ENCODE data around the gene LIPJ.

Gene LIPJ

DNA sequence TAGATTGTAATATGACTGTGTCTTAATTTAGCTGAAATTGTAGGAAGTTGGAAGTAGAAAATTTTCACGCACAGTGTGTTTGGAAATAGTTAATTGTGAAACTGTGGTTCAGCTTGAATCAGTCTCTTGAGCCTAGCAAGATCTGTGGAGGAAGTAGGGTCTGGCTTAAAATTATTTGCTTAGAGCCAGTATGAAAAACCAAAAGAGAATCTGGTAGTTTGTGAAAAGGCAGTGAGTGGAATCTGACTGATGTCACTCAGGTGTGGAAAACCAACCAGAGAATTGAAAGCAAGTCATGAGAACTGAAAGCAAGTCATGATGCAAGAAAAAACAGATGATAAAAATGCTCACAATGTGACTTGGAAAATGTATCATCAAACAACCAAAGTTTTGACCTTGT, 11.5 kb downstream of the LIPJ start:
- Histone ChIP-seq H3K4me3 (ENCODE audit: low read depth, low read length) (no peak overlapping the region), H3K9ac (ENCODE audit: low read depth, low read length) (no peak overlapping the region), H3K27ac (ENCODE audit: low read depth, low read length) (no peak overlapping the region)

DNA sequence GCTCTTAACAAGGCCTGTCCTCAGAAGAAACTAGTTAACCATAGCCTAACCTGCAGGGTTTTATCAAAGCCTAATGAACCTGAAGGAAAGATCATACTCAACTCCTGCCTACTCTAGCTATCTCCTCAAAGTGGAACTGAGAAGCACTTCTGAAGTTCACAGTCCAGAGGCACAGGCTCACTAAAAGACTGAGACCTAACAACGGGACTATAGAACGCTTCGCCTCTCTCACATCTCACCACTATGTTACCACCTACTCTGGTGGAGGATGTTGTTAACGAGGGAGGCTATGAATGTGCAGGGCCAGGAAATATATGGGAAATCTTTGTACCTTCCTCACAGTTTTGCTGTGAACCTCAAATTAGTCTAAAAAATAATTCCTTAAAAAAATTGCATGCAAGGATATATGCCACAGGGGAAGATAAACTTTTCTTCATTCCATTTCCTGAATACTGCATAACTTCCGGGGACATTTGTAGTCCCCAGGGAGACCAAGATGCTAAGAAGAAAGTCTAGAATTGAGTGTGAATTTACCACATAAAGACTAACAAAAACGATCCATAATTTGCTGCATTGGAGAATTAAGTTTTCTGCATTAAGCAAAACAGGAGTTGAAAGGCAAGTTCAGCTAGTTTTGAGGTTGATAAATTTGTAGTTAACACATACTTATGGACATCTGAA, 21.6 kb downstream of the LIPJ start:
- no peak overlapping the region for H3K4me3 ChIP-seq (ENCODE audit: low read depth, low read length)
- no peak overlapping the region for H3K27ac ChIP-seq (ENCODE audit: low read depth, low read length)
- no peaks in the 10 kb centered on the region for H3K4me1 ChIP-seq (ENCODE audit: control insufficient read depth, insufficient read depth, low read length)
- H3K9ac ChIP-seq (ENCODE audit: low read depth, low read length) = no peak overlapping the region
- H3K9me3 ChIP-seq (ENCODE audit: control insufficient read depth, insufficient read depth, low read length) = no peaks in the 10 kb centered on the region
- no peaks in the 10 kb centered on the region for H3K36me3 ChIP-seq (ENCODE audit: control insufficient read depth, insufficient read depth, low read length)
- no peaks in the 10 kb centered on the region for H3K27me3 ChIP-seq (ENCODE audit: control insufficient read depth, insufficient read depth, low read length)

More for the DNA sequence above, 11.5 kb downstream of the LIPJ start:
- Histone ChIP-seq H3K36me3 (ENCODE audit: control insufficient read depth, insufficient read depth, low read length) (no peaks in the 10 kb centered on the region), H3K9me3 (ENCODE audit: control insufficient read depth, insufficient read depth, low read length) (no peaks in the 10 kb centered on the region), H3K27me3 (ENCODE audit: control insufficient read depth, insufficient read depth, low read length) (peaks cover 1% of the 10 kb centered on the region; the same call in 1 of the 2 replicates), H3K4me1 (ENCODE audit: control insufficient read depth, insufficient read depth, low read length) (no peaks in the 10 kb centered on the region)

DNA sequence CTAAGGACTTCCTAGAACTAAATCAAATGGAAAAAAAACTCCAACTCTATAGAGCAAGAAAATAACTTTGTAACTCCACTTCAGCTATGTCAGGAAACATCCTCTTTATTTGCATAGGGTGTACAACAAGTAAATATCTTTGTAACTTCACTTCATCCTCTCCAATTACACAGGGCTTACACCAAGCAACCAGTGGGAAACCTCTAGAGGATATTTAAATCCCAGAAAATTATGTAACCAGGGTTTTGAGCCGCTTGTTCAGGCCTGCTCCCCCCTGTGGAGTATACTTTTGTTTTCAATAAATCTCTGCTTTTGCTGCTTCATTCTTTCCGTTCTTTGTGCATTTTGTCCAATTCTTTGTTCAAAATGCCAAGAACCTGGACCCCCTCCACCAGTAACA, 22.2 kb downstream of the LIPJ start:
- H3K27ac ChIP-seq (ENCODE audit: low read depth, low read length) = no peak overlapping the region
- no peaks in the 10 kb centered on the region for H3K27me3 ChIP-seq (ENCODE audit: control insufficient read depth, insufficient read depth, low read length)
- no peaks in the 10 kb centered on the region for H3K36me3 ChIP-seq (ENCODE audit: control insufficient read depth, insufficient read depth, low read length)
- H3K9ac ChIP-seq (ENCODE audit: low read depth, low read length) = no peak overlapping the region
- H3K4me1 ChIP-seq (ENCODE audit: control insufficient read depth, insufficient read depth, low read length) = no peaks in the 10 kb centered on the region
- no peaks in the 10 kb centered on the region for H3K9me3 ChIP-seq (ENCODE audit: control insufficient read depth, insufficient read depth, low read length)
- no peak overlapping the region for H3K4me3 ChIP-seq (ENCODE audit: low read depth, low read length)

DNA sequence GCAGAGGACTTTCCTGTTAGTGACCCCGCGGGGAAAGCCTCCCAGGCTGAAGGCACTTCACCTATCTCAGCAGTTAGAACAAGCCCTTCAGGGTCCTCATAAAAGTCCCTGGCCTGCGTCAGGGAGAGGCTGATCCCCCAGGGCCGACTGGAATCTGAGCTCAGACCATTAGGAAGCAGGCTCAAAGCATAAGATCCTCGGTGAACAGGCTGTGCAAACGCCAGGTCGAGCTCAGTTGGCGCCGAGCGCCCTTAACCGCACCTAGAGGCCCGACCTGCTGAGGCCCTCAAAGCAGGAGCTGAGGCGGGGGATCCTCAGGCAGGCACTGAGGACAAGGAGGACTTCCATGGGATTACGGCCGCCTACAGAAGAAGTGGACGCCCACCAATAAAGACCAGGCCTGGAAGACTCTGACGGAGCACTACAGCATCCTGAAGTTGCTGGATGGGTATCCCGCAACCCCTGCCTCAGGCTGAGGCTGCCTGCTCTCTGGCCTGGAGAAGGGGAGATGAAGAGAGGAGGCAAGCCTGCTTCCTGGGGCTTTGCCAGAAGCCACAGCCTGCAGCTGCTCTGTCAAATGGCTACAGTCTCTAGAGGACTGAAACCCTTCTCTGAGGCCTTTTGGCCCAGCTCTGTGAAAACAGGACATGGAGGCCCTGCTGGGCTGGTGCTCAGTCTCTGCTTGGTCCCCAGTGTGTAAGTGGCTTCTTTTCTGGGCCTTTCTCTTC, 29.9 kb downstream of the LIPJ start:
- no peak overlapping the region for H3K9ac ChIP-seq (ENCODE audit: low read depth, low read length)
- H3K36me3 ChIP-seq (ENCODE audit: control insufficient read depth, insufficient read depth, low read length) = no peaks in the 10 kb centered on the region
- H3K4me3 ChIP-seq (ENCODE audit: low read depth, low read length) = no peak overlapping the region
- H3K9me3 ChIP-seq (ENCODE audit: control insufficient read depth, insufficient read depth, low read length) = no peaks in the 10 kb centered on the region
- H3K27ac ChIP-seq (ENCODE audit: low read depth, low read length) = no peak overlapping the region
- H3K27me3 ChIP-seq (ENCODE audit: control insufficient read depth, insufficient read depth, low read length) = no peaks in the 10 kb centered on the region
- H3K4me1 ChIP-seq (ENCODE audit: control insufficient read depth, insufficient read depth, low read length) = no peaks in the 10 kb centered on the region

DNA sequence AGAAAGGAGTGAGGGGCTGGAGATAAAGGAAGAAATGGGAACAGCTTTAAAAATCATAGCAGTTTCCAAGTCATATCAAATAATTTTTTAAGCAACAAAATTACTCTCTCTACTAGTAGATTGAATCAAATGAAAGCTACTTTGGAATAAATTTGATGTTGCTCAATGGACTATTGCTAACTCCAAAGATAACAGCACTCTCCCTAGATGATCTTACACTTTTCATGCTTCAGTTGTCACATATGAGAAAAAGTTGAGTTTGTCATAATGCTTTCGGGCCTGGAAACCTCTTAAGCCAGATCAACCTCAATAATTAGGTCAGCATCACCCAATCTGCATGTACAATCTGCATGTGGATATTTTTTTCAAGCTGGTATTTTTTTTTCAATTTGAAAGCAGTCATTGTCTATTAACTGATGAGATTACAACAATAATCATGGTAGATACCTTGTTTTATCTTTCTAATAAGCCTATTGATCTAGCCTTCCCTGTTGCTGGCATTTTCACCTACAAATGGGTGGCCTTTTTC, 31.3 kb downstream of the LIPJ start:
- H3K4me1 ChIP-seq (ENCODE audit: control insufficient read depth, insufficient read depth, low read length) = no peaks in the 10 kb centered on the region
- no peak overlapping the region for H3K27ac ChIP-seq (ENCODE audit: low read depth, low read length)
- no peaks in the 10 kb centered on the region for H3K36me3 ChIP-seq (ENCODE audit: control insufficient read depth, insufficient read depth, low read length)
- no peaks in the 10 kb centered on the region for H3K27me3 ChIP-seq (ENCODE audit: control insufficient read depth, insufficient read depth, low read length)
- no peaks in the 10 kb centered on the region for H3K9me3 ChIP-seq (ENCODE audit: control insufficient read depth, insufficient read depth, low read length)
- no peak overlapping the region for H3K9ac ChIP-seq (ENCODE audit: low read depth, low read length)
- H3K4me3 ChIP-seq (ENCODE audit: low read depth, low read length) = no peak overlapping the region

DNA sequence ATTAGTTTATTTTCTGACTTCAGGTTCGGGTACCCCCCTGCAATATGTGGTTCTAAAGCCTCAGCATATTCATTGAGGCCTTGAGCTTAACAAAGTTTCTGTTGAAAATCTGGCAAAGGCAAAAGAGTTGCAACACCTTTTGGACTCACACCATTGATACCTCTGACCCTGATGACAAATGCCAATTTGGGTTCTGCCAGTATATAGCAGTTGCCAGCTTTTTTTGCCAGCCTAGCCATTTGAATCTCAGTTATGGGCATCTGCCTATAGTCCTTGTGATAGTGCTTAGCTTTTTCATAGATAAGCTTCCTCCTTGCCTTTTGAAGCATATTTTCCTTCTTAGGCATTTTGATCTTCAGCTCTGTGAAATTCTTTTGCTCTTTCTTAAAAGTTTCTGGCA, 31.9 kb downstream of the LIPJ start:
- Histone ChIP-seq H3K27me3 (ENCODE audit: control insufficient read depth, insufficient read depth, low read length) (no peaks in the 10 kb centered on the region), H3K9ac (ENCODE audit: low read depth, low read length) (no peak overlapping the region), H3K4me1 (ENCODE audit: control insufficient read depth, insufficient read depth, low read length) (no peaks in the 10 kb centered on the region), H3K36me3 (ENCODE audit: control insufficient read depth, insufficient read depth, low read length) (no peaks in the 10 kb centered on the region), H3K9me3 (ENCODE audit: control insufficient read depth, insufficient read depth, low read length) (no peaks in the 10 kb centered on the region), H3K4me3 (ENCODE audit: low read depth, low read length) (no peak overlapping the region), H3K27ac (ENCODE audit: low read depth, low read length) (no peak overlapping the region)

DNA sequence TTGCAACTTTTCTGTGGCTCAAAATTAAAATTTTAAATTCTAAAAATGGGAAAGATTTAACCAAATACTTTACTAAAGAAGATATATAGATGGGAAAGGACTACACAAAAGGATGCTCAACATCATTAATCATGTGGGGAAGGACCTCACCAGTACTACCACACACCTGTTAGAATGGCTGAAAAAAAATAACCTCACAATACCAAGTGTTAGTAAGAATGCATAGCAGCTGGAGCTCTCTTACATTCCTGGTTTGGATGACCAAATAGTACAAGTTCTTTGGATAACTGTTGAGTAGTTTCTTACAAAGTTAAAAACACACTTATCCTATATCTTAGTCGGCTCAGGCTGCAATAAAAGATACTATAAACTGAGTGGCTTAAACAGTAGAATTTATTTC, 33.9 kb downstream of the LIPJ start:
- Histone ChIP-seq H3K4me1 (ENCODE audit: control insufficient read depth, insufficient read depth, low read length) (no peaks in the 10 kb centered on the region), H3K9ac (ENCODE audit: low read depth, low read length) (no peak overlapping the region), H3K4me3 (ENCODE audit: low read depth, low read length) (no peak overlapping the region), H3K27me3 (ENCODE audit: control insufficient read depth, insufficient read depth, low read length) (no peaks in the 10 kb centered on the region), H3K36me3 (ENCODE audit: control insufficient read depth, insufficient read depth, low read length) (no peaks in the 10 kb centered on the region), H3K27ac (ENCODE audit: low read depth, low read length) (no peak overlapping the region), H3K9me3 (ENCODE audit: control insufficient read depth, insufficient read depth, low read length) (no peaks in the 10 kb centered on the region)

DNA sequence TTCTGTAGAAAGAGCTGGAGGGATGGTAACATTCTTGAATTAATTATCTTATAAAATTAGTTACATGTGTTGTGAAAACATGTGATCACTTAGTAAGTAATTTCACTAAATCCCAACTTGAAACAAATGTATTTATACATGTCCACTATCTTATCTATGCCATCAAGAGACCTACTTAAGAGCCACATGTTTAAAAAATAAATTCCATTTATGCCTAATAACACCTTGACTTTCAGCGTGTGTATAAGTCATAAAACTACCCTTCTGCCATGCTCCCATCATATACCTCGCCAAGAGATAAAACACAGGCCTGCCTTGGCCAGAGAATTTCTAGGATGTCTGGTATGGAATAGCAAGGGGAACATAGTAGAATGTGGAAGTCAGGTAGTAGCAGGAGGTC, 37.3 kb downstream of the LIPJ start:
- H3K36me3 ChIP-seq (ENCODE audit: control insufficient read depth, insufficient read depth, low read length) = no peaks in the 10 kb centered on the region
- H3K27ac ChIP-seq (ENCODE audit: low read depth, low read length) = no peak overlapping the region
- H3K9me3 ChIP-seq (ENCODE audit: control insufficient read depth, insufficient read depth, low read length) = no peaks in the 10 kb centered on the region
- no peaks in the 10 kb centered on the region for H3K4me1 ChIP-seq (ENCODE audit: control insufficient read depth, insufficient read depth, low read length)
- no peaks in the 10 kb centered on the region for H3K27me3 ChIP-seq (ENCODE audit: control insufficient read depth, insufficient read depth, low read length)
- no peak overlapping the region for H3K4me3 ChIP-seq (ENCODE audit: low read depth, low read length)
- H3K9ac ChIP-seq (ENCODE audit: low read depth, low read length) = no peak overlapping the region

DNA sequence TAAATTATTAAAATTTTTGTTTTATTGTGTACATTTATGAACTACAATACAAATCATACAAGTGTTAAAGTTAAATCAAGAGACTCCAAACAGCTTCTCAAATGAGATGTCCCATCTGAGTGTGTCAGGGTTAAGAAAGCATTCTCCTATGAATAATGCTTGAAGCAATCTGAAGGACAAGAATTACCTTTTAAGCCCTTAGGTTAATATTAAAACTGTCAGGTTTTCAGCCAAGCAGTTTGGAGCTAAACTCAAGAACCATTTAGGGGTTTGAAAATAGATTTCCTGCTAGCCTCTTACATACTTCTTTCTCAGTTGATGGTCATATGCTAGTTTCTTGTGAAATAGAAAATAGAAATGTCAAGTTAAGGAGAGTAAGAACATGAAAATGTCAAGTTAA, 38.3 kb downstream of the LIPJ start:
- Histone ChIP-seq H3K9me3 (ENCODE audit: control insufficient read depth, insufficient read depth, low read length) (no peaks in the 10 kb centered on the region), H3K9ac (ENCODE audit: low read depth, low read length) (no peak overlapping the region), H3K4me1 (ENCODE audit: control insufficient read depth, insufficient read depth, low read length) (no peaks in the 10 kb centered on the region), H3K27ac (ENCODE audit: low read depth, low read length) (no peak overlapping the region), H3K4me3 (ENCODE audit: low read depth, low read length) (no peak overlapping the region), H3K27me3 (ENCODE audit: control insufficient read depth, insufficient read depth, low read length) (no peaks in the 10 kb centered on the region), H3K36me3 (ENCODE audit: control insufficient read depth, insufficient read depth, low read length) (no peaks in the 10 kb centered on the region)

DNA sequence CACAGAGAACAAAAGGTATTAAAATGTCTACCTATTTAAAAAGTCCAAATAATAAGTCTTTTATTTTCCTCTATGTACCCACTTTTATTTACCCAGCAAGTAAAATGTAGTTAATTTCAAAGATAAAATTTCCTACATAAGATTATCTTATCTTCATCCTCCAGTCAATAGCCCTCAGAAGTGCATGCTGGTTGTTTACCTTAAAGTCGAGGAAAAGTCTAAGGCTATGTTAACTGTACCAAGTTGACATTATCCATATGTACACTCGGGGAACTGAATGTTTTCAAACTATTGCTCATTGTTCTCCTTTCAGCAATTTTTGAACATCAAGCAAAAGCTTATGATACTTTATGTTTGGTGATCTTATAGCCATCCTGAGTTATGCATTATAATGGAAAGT, 53.6 kb downstream of the LIPJ start:
- Histone ChIP-seq H3K36me3 (ENCODE audit: control insufficient read depth, insufficient read depth, low read length) (no peaks in the 10 kb centered on the region), H3K27ac (ENCODE audit: low read depth, low read length) (no peak overlapping the region), H3K9ac (ENCODE audit: low read depth, low read length) (no peak overlapping the region), H3K9me3 (ENCODE audit: control insufficient read depth, insufficient read depth, low read length) (peaks cover 12% of the 10 kb centered on the region; the same call in 1 of the 2 replicates), H3K4me1 (ENCODE audit: control insufficient read depth, insufficient read depth, low read length) (no peaks in the 10 kb centered on the region), H3K27me3 (ENCODE audit: control insufficient read depth, insufficient read depth, low read length) (no peaks in the 10 kb centered on the region), H3K4me3 (ENCODE audit: low read depth, low read length) (no peak overlapping the region)

DNA sequence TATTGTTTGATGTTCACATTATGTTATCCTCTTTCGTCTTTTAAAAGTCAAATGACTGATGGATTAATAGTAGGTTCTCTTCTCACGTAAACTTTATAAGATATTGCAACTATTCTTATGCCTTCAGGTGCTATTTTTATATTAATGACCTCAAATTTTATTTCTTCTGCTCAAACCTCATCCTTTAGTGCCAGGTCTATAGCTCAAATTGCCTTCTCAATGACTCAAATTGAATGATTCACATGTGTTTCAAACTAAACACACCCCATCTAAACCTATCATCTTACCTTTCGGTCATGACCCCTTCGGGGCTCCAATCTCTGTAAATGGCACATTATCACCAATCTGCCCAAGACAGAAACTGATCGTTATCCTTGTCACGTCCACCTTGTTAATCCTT, 55.6 kb downstream of the LIPJ start:
- Histone ChIP-seq H3K9ac (ENCODE audit: low read depth, low read length) (no peak overlapping the region), H3K9me3 (ENCODE audit: control insufficient read depth, insufficient read depth, low read length) (peaks cover 12% of the 10 kb centered on the region; the same call in 1 of the 2 replicates), H3K27me3 (ENCODE audit: control insufficient read depth, insufficient read depth, low read length) (no peaks in the 10 kb centered on the region), H3K4me3 (ENCODE audit: low read depth, low read length) (no peak overlapping the region), H3K4me1 (ENCODE audit: control insufficient read depth, insufficient read depth, low read length) (no peaks in the 10 kb centered on the region), H3K27ac (ENCODE audit: low read depth, low read length) (no peak overlapping the region), H3K36me3 (ENCODE audit: control insufficient read depth, insufficient read depth, low read length) (no peaks in the 10 kb centered on the region)
